Right lobe of liver (tissue), 4 donors: Measurements from ENCODE around the gene HPS5.

Source experiments
- POLR2A ChIP-seq: fragments of 450-650 bp; IDR thresholded peaks from one replicate; pipeline ENCODE4 v1.6.1; 2017; ENCODE audit warnings: antibody characterized with exemption, mild to moderate bottlenecking
- TF ChIP-seq, protein P1 (sequence below), 4 donors: fragments of 200-600 bp in 3 of 4; fragments of 450-650 bp in 1 of 4; IDR thresholded peaks; one replicate each; pipeline versions ENCODE4 v1.5.1 to v1.8.0; 2016 to 2022; ENCODE audit warnings: antibody characterized with exemption in 4 of 4, mild to moderate bottlenecking in 2 of 4
- donor health status: DM: no; HTN: no; CAD: no.
- donor health status: DM: no; HTN: no; CAD: no.
- donor health status: DM: no; HTN: yes; CAD: no.

DNA sequence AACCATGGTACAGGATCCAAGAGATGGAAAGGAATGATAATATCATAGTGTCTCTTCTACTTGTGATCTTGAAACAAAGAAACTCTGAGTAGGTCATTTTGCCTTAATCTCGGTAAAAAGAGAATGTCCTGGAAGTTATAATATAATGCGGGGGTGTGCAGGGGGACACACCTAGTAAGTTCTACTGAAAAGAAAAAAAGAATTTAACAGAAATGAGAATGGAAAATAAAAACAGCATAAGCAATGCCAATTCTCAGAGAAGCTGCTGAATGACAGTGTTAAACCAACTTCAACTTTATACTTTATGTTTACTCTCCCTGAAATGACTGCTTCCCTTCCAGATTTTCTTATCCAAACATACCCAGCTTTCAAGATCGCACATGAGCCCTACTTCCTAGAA, 2.0 kb downstream of the HPS5 start:
- TF ChIP-seq, protein P1, sequence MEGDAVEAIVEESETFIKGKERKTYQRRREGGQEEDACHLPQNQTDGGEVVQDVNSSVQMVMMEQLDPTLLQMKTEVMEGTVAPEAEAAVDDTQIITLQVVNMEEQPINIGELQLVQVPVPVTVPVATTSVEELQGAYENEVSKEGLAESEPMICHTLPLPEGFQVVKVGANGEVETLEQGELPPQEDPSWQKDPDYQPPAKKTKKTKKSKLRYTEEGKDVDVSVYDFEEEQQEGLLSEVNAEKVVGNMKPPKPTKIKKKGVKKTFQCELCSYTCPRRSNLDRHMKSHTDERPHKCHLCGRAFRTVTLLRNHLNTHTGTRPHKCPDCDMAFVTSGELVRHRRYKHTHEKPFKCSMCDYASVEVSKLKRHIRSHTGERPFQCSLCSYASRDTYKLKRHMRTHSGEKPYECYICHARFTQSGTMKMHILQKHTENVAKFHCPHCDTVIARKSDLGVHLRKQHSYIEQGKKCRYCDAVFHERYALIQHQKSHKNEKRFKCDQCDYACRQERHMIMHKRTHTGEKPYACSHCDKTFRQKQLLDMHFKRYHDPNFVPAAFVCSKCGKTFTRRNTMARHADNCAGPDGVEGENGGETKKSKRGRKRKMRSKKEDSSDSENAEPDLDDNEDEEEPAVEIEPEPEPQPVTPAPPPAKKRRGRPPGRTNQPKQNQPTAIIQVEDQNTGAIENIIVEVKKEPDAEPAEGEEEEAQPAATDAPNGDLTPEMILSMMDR (IDR thresholded peaks at IDR 0.05): no peak
- TF ChIP-seq POLR2A: no peak
